DMS 273 (cell line): ENCODE results near the gene MBP.
"Not testable (repeated sequence)": the region's sequence is repeated elsewhere in the genome, so short reads cannot be mapped to it uniquely, and the experiment has no call there.

ENCODE experiments used
- DNase-seq: peaks from one replicate; lab custom pipeline; 2025; ENCODE audit not compliant: unreplicated experiment; lab: John Stamatoyannopoulos, UW

MBP gene

DNA sequence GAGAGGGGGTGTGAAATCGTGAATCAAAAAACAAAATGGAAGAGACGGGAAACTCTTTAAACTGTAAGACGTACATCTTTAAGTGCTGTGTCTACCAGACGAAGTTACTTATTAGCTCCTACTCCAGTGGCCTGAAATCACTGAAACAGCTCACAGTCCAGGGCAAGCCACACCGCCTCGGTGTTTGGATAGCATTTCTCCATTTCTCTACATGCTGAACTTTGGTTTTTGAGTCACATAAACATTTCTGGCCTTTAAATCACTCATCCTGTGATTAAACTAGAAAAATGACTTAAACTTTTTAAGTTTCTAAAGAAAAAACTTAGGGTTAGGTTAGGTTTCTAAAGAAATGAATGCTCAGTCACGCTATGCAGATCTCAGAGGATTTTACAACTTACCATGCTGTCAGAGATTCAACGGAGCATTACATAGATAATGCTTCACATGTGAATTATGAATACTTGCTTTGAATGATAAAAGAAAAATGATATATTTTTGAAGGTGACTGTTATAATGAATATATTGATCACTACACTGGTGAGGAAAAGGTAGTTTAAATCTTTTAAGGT lies 138.4 kb downstream of the MBP start:
- no peak for DNase-seq

DNA sequence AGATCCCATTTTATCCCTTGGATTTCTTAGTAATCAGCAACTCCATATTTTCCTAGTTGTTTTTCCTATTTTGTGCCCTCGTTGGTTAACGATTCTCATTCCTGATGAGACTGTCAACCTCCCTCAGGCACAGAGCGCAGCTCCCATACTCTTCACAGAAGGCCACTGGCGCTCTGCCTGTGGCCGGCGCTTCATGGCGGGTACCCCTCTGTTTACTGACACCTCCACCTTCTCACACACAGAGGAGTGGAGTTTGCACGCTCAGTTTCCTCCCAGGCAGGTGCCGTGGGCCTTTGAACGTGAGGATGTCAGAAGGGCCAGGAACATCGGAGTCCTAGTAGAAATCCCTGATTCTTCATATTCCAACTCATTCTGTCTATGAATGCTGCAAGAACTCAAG lies 139.0 kb downstream of the MBP start:
- DNase-seq = no peak

DNA sequence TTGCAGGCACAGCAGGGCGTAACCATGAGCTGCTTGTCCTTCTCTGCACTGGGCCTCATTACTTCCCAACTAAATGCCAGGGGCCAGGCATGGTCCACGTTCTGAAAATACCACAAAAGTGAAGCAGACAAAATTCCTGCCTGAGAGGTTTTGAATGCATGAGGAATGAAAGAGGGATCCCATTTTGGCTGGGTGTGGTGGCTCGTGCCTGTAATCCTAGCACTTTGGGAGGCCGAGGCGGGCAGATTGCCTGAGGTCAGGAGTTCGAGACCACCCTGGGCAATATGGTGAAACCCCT lies 139.5 kb downstream of the MBP start:
- no peak for DNase-seq

DNA sequence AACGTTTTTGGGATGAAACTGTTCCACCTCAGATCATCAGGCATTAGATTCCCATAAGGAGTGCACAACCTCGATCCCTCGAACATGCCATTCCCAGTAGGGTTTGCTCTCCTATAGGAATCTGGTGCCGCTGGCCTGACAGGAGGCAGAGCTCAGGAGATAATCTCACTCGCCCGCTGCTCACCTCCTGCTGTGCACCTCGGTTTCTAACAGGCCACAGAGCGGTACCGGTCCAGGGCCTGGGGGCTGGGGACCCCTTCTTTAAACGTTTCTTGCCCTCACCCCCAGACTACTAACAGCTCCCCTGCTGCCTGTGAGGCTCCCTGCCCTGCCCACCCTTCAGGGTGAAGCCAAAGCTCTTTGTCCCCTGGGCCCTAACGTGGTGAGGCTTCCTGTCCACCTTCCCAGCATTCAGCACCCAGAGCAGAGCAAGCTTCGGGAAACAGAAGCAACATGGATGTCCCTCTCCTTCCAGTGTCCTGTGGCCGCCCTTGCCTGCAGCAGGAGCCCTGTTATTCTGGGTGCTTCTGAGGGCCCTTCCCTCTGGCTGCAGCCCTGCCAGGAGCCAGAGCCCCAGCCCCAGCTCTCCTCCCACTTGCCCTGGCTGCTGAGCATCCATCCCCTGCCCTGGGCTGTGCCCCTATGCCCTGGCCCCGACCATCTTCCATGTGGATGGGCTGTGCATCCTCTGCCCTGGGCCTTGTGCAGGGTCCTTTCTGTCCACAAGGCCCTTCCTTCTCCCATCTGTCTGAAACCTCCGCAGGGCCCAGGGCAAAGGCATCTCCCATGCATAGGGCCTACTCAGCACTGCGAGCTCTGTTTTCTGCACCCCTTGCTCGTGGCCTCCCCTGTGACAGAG lies 140.1 kb downstream of the MBP start:
- no peak for DNase-seq

DNA sequence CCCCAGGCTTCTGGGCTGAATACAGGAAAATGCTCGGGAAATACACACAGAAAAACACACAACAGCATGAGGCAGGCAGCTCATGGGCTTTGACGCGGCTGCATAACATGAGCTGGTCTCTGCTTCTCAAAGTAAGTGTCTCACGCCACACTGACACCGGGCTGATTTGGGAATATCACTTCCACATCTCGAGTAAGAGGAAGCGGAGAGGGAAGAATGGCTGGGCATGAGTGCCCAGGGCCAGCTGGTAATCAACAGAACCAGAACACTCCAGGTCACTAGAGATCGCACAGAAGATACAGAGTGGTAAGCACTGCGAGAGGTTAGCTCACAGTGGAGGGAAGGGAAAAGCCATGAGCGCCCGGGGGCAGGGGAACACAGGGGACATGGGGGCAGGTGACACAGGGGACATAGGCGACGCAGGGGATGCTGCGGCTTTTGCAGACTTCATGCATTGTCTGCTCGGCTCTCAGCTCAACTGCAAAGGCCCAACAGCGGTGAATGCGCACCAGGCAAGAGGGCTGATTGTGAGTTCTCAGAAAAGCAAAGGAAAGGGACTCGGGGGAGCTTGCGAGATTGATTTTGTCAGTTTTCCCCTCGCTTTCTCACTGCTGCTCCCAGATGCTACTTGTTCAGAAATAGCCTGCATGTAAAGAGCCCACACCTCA lies 141.4 kb downstream of the MBP start:
- DNase-seq = no peak

DNA sequence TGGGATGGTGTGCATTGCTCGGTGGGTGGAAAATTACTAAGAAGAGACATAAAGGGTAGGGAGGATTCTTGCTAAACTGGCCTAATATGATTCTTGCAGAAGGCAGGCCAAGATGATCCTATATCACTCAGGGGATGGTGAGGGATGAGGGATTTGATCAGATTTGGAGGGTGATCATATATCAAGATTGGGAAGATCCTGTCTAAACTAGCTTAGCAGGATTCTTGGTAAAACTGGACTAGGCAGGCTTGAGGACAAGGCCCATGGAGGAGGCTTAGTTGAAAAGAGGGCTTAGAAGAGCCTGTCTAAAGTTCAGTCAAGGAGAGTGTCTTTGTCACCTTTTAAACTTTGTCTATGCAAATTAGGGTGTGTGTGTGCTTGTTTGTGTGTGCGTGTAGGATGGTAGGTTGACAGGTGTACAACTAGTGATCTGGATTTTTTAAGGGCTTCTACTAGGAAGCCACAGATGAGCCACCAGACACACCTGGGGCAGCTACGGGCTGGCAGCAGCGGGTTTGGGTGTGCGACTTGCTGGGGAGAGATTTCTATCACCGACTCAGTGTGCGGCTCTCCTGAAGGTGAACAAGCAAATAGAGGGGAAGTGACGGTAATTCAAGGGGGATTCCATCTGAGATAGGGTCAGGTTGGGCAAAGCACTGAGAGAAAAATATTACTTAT lies 142.1 kb downstream of the MBP start:
- DNase-seq = not testable (repeated sequence)

DNA sequence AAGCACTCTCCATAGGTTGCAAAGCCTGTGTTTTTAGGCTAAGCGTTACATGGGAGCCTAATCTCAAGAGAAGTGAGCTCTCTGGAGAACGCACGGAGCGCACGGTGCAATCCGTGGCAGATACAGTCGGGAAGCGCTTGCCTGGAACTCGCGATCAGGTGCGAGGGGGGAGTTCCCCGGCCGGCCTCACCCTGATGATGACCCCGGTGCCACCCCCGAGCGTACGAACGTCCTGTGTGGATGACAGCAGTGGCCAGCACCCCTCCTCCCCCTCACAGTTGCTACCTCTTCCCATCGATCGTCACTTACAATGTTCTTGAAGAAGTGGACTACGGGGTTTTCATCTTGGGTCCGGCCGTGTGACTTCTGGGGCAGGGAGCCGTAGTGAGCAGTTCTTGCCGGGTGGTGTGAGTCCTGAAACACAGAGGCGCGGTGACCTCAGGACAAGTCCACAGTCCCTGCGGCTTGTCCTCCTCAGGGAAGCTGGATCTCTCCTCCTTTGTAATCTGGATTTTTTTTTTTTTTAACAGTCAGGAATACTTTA lies 142.9 kb downstream of the MBP start:
- no peak for DNase-seq

DNA sequence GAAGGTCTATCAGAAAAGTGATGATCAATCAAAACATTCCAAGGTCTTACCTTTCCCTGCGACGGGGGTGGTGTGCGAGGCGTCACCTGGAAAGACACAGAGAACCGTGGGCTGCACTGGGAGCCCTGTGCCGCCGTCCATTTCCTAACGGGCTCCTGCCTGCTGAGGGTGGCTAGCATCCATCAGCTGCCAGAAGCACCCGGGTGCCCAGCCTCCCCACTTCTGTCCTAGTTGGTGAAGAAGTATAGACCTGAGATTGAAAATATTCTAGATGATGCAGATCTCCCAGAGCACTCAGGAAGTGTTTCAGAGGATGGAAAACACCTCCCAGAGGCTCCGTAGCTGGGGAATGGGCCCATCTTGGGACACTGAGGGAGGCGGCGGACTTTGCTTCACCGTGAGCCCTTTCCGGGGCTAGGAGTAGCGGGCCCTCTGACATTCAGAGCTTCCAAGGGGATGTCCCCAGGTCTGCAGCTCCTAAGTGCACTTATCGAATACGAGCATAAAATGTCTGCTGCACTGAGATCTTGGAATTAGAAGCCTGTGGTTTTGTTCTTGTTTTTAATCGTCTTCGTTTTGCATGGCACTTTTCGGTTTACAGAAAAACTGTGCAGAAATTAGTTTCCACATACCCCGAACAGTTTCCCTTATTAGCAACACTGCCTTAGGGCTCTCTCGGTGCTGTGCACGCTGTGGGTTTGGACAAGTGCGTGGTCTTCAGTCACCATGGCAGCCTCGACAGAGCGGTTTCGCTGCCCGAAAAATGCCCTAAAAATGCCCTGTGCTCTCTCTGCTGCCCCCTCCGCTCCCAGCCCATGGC lies 143.5 kb downstream of the MBP start:
- no peak for DNase-seq

DNA sequence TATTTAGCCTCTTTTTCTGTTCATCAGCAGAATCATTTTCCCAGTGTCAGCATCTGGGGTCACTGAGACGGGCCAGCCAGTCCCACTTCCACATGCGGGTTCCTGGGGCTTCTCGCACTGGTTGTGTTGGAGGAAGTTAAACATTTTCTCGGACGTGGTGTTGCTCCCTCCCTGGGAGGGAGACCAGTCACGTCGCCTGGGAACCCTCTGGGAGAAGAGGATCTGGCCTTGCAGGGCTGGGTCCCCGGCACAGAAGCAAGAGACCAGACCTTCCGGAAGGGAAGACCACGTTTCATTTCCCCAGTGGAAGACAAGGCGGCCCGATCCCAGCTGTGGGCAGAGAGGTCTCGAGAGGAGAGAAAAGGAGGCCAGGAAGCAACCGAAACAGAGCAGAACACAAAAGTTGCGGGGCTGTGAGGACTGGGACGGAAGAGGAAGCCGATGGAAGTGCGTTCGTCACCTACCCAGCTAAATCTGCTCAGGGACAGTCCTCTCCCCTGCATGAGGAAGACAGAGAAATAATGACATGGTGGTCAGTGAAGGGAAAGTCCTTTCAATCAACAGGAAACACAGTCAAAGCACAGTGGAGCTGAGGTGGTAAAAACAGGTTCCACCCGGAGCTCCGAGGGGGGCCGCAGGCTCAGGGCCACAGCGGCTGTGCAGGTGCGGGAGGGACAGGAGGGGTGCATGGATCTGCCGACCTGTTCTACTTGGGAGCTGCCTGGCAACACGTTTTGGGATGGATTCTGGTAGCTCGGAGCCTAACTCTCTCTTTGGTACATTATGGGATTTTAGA lies 144.4 kb downstream of the MBP start:
- DNase-seq = no peak

DNA sequence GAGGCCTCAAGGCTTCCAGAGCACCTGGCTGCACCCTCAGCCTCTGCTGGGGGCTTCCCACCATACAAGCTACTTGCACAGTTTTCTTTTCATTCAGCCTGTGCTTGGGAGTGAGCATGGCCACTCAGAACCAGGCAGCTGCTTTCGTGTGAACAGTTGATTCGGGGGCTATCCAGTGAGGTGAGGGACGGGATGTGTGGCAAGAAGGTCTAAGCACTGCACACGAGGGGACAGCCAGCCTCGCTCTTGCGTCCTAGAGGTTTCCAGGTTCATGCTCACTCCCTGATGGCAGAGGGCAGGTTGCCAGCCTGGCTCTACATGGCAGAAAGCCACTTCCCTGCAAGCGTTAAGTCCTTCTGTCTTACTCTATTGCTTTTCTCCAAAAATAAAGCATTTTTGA lies 146.2 kb downstream of the MBP start:
- DNase-seq = peak; percentile 11

DNA sequence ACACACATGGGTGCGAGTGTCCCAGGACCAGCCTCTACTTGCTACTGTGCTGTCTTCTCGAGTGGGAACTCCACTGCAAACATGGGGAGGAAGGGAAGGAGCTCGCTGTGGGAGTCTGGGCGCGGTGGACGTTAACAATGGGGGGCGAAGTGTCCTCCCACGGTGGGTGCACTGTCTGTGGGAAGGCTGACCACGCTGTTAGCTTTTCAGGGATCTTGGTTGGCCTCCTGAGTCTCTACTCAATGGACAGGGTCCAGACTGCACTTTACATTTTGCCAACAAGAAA lies 146.7 kb downstream of the MBP start:
- no peak for DNase-seq

DNA sequence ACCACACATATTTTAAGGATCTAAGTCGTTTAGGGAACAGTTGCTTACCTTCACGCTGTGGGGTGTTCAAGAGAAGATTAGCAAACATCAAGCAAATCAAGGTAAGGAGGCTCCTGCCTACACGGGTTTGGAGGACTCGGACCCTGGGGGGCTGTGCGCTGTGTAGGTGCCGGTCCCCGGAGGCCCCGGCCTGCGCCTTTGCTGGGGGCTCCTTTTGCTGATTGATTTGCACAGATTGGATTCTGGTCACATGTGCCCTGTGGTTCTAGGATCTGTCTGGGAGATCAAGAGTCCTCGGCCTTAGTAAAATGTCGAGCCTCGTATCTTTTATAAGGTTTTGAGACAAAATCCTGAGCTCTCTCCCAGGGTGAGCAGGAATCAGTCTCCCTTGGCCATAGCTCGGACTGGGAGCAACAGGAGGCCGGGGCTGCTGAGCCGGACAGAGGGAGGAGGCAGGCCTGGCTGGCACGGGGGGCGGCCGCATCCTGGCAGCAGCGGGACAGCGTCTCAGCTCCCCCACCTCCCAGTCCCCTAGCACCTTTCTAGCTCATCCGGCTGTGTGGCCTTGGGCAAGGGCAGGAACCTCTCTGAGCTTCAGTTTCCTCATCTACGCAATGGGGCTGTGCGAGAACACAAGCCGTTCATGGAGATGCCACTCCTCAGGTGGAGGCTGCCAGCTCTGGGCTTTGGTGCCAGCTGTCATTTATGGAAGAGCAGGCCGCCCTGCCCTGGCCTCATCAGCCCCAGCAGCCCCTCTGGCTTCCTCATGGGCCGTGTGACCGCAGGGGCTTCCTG lies 147.2 kb downstream of the MBP start:
- DNase-seq = no peak

DNA sequence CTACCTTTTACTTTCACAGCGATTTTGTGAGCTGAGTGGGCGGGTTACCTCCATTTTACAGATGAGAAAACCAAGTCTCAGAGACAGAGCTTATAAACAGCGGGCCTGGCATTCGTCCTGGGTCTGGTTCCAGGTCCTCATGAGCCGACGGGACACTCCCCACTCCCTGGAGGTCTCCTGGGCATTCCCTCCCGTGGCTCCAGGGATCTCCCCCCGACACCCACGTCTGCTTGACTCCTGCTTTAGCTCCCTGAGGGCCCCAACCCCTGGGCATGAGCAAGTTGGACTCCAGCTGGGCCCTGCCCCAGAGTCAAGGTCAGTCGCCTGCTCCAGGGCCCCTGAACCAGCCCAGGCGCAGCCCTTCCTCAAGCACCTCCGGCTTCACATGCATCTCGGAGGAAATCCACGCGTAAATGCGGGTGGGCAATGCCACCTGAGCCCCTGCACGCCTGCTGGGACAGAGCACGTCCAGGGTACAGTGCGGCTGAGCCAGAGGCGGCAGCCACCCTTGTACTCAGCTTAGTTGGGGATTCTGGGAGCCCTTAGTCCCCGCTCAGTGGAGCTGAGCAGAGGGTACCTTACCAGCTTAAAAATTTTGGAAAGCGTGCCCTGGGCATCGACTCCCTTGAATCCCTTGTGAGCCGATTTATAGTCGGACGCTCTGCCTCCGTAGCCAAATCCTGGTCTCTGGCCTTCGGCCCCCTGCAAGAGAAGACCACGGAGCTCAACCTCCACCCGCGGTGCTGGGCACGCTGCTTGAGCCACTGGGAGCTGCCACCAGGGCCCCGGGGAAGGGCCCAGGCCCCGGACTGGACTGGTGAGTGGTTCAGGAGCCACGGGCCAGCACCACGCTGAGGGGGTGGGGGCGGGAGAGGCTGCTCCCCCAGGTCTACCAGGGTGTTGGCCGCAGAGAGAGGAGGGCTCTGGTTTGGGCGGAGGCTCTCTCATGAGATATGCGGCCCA lies 148.1 kb downstream of the MBP start:
- no peak for DNase-seq

DNA sequence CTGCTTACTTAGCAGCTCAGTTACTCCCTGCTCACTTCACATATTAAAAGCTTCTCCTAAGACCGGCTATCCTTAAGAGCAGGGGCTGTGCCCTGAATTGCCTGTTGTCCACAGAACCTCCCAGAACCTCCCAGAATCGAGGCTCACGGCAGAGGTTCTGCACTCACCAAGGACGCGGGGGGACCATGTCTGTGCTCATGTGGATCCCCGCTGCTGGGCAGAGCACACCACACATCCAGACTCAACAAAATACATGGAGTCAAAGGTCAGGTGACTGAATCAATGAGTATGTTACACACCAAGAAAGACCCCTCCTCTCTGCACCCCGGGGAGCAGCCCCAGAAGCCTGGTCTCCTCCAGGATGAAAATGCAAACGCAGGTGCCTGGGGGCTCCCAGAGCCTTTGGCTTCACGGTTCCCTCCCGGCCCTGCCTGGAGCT lies 149.0 kb downstream of the MBP start:
- DNase-seq = no peak

DNA sequence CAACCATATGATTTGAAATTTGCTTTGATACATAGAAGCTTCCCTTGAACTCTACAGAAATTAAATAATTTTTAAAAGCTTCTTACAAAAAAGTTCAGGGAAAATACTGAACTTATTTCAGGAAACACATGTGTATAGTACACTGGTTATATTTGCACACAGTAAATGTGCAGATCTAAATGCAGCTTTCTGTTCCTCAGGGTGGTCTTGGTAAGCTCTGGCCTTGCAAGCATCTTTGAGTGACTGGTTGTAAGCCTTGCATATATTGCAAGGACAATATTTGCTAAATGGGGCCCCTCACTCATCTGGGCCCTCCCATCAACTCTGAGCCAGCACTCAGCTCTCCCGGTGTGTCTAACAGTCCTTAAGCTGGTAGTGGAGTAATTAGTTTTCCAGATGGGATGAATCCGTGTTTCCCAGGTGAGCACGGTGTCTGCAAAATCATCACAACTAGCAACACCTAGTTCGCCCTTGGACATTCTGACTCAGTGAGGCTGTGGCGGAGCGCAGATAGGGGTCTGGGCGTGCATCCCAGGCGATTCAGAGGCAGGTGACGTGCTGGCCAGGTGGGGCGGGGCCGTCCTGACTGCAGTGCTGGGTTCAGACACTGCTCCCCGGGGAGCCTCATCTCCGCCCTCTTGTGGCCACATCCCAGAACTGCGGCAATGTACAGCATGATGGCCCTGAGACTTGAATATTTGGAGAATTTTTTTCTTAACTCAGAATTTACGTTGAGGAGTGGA lies 149.6 kb downstream of the MBP start:
- peak; percentile 86 for DNase-seq

DNA sequence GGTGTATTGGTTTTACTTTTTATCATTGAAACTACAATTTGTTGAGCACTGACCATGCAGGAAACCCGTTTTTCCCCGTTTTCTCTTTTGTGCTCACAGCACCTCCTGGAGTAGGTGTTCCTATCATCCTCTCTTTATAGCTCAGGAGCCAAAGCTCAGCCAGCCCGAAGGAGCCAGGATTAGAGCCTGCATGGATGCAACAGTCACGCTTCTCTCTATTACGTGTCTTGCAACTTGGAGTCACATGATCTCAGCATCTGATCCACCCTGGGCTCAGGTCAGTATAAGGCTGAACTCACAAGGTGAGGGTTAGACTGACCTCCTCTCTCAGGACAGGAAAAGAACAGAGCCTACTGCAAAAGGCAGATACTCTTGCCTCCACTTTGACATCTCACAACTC lies 150.5 kb downstream of the MBP start:
- no peak for DNase-seq

DNA sequence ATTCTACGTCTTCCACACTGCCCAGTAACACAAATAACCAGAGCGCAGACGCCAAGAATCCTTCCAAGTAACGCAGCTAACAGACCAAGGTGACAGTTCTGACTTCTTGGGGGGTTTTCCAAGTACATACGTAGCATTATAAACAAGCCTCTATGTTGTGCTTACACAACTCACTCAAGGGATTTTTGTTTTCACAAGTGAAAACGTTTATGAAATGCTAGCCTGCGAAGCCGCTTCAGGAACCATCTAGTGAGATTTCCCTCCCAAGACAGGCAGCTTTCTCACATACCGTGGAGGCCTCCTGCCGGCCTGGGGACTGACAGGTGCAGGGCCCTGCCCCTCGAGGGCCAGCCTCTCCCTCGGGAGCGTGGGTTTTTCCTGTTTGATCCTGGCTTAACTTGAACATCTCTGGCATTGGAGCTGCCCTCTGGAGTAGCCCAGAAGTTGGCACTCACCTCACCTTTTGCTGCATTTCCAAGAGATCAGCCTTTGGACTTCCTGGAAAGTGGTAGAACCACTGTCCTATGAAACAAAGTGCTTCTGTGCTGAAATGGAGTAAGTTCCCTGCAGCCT lies 151.1 kb downstream of the MBP start:
- DNase-seq = no peak
